GM23248 (cell line): ENCODE data around the gene MYLK. TPM values are rescaled to one million over a fixed set of nuclear protein-coding genes. Genes with fewer than 3 reads are reported as not detected.

Experiments used
- DNase-seq: peaks from one replicate; pipeline ENCODE4 v3.0.0-alpha.2; 2015
- H2AFZ ChIP-seq: fragments of 200-600 bp; sonication (generic); 2 replicates; pipeline ENCODE4 v1.6.1; 2016; ENCODE audit warnings: antibody characterized with exemption
- H3F3A ChIP-seq: fragments of 200-600 bp; sonication (generic); 2 replicates; pipeline ENCODE4 v1.6.1; 2016; ENCODE audit warnings: mild to moderate bottlenecking, antibody characterized with exemption, mixed run types; ENCODE audit not compliant: insufficient read depth
- H3K27ac ChIP-seq: fragments of 200-600 bp; sonication (generic); 2 replicates; pipeline ENCODE4 v1.5.1; 2016; ENCODE audit warnings: mild to moderate bottlenecking
- H3K27me3 ChIP-seq: fragments of 200-600 bp; sonication (generic); replicated peaks from 2 replicates; pipeline ENCODE4 v1.6.1; 2016; ENCODE audit warnings: mild to moderate bottlenecking; ENCODE audit not compliant: insufficient read depth
- H3K36me3 ChIP-seq: fragments of 200-600 bp; sonication (generic); 2 replicates; pipeline ENCODE4 v1.6.1; 2016; ENCODE audit warnings: low read depth, mild to moderate bottlenecking
- H3K4me1 ChIP-seq: fragments of 200-600 bp; sonication (generic); 2 replicates; pipeline ENCODE4 v1.6.1; 2016; ENCODE audit warnings: mild to moderate bottlenecking; ENCODE audit not compliant: insufficient read depth
- H3K4me2 ChIP-seq: fragments of 200-600 bp; sonication (generic); one replicate; pipeline ENCODE4 v1.6.1; 2016; ENCODE audit warnings: mild to moderate bottlenecking; ENCODE audit not compliant: unreplicated experiment
- H3K4me3 ChIP-seq: fragments of 200-600 bp; sonication (generic); 2 replicates; pipeline ENCODE4 v1.5.1; 2016; ENCODE audit warnings: mild to moderate bottlenecking
- H3K79me2 ChIP-seq: fragments of 200-600 bp; sonication (generic); 2 replicates; pipeline ENCODE4 v1.6.1; 2016; ENCODE audit warnings: mild to moderate bottlenecking; ENCODE audit not compliant: insufficient read depth
- H3K9ac ChIP-seq: fragments of 200-600 bp; sonication (generic); 2 replicates; pipeline ENCODE4 v1.6.1; 2016; ENCODE audit warnings: mild to moderate bottlenecking
- H3K9me2 ChIP-seq: fragments of 200-600 bp; sonication (generic); 2 replicates; pipeline ENCODE4 v1.6.1; 2016; ENCODE audit warnings: mixed run types, mild to moderate bottlenecking, moderate library complexity; ENCODE audit not compliant: insufficient read depth
- H3K9me3 ChIP-seq: fragments of 200-600 bp; sonication (generic); one replicate; pipeline ENCODE4 v1.6.1; 2017; ENCODE audit warnings: low read depth
- H4K20me1 ChIP-seq: fragments of 200-600 bp; sonication (generic); 2 replicates; pipeline ENCODE4 v1.6.0; 2016; ENCODE audit not compliant: insufficient read depth
- EZH2 ChIP-seq: fragments of 200-600 bp; sonication (generic); IDR thresholded peaks from 2 replicates; pipeline ENCODE4 v1.6.1; 2018; ENCODE audit warnings: antibody characterized with exemption, mild to moderate bottlenecking; ENCODE audit not compliant: insufficient read depth, poor library complexity, severe bottlenecking
- EZH2phosphoT487 ChIP-seq: fragments of 200-600 bp; sonication (generic); IDR thresholded peaks from 2 replicates; pipeline ENCODE4 v1.6.1; 2018; ENCODE audit warnings: antibody characterized with exemption, moderate library complexity, mild to moderate bottlenecking, low read depth; ENCODE audit not compliant: insufficient read depth
- WGBS, 2 experiments: methylation state at CpG; one replicate each; pipeline ENCODE4 v1.1.6; 2015 to 2017; ENCODE audit warnings: low lambda C conversion rate in 2 of 2, low coverage in 1 of 2; ENCODE audit errors: missing lambda C conversion rate in 2 of 2; 5-methylcytosine and 5-hydroxymethylcytosine counted together
- in situ Hi-C: fragments of 300-500 bp; cut with MboI; formaldehyde crosslinking; loops from 2 replicates; pipeline ENCODE4 v1.15.0; 2020
- polyA plus RNA-seq: library from polyadenylated mRNA; unstranded; fragments of >200 nt; fragmentation: Nextera tagmentation; extraction: Ambion mirVana; gene quantifications from 2 replicates; pipeline ENCODE4 v1.2.1, GENCODE V29; 2016
- total RNA-seq: library from RNA; depleted of rRNA; stranded (reverse); fragments of >200 nt; shearing (Covaris generic); gene quantifications from 2 replicates; pipeline ENCODE4 v1.2.3, GENCODE V29; 2014

MYLK gene
- total and polyA plus RNA-seq, 2 experiments from 2014 or later, result 110 to 174 TPM

DNA sequence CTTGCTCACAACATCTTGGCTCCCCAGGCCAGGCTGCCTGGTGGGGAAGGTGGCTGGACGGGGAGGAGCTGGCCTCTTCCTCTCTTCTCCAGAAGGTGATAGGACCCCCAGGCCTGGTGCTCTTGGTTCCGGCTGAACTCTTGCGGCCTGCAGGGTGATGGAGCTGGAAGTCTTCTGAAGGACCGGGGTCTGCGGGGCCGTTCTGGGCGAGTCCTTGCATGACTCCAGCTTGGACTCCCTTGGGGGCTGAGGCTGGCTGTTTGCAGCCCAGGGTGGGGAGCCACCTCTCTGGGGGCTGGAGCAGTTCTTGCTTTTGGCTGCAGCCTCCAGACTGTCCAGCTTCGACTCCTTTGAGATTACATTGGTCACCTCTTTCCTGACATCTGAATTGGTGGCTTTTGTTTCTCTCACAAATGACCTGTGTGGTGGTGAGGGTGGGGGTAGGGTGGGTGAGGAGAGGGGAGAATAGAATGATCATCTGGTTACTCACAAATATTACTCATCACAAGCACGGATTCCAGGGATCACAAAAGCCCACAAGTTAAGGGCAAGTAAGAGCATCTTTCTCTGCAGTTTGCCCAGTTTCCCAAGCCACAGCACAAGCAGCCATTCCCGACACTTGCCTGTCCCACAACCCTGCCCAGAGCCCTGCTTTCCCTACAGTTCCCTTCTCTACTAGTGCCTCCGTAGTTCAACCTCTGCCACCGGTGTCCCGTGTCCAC lies 150.2 kb downstream of the MYLK start:
- H3K9me2 ChIP-seq, result no peaks in the 10 kb centered on the region
- H3K9me3 ChIP-seq, result no peaks in the 10 kb centered on the region
- H3K27me3 ChIP-seq, result no peaks in the 10 kb centered on the region
- in situ Hi-C loops, result no loop called here
- no peak overlapping the region for H3K4me3 ChIP-seq
- H3K36me3 ChIP-seq, result peaks cover 33% of the 10 kb centered on the region
- H3K79me2 ChIP-seq, result 0 out of 2 replicates have a peak, but pooled peaks cover 13% of the 10 kb centered on the region
- WGBS, 2 experiments, result 59 to 67% methylated on average over 13 of the region's 13 CpGs
- peak overlapping the region; percentile 92 for H3K27ac ChIP-seq
- peaks cover 49% of the 10 kb centered on the region for H3F3A ChIP-seq
- H3K9ac ChIP-seq, result peak overlapping the region; percentile 56
- no peak overlapping the region for H2AFZ ChIP-seq
- no peaks in the 10 kb centered on the region for H4K20me1 ChIP-seq
- peak overlapping the region; percentile 41 for H3K4me2 ChIP-seq
- peaks cover 43% of the 10 kb centered on the region for H3K4me1 ChIP-seq
- peak; percentile 89 for DNase-seq
- TF ChIP-seq EZH2phosphoT487 (no peak), EZH2 (no peak)

DNA sequence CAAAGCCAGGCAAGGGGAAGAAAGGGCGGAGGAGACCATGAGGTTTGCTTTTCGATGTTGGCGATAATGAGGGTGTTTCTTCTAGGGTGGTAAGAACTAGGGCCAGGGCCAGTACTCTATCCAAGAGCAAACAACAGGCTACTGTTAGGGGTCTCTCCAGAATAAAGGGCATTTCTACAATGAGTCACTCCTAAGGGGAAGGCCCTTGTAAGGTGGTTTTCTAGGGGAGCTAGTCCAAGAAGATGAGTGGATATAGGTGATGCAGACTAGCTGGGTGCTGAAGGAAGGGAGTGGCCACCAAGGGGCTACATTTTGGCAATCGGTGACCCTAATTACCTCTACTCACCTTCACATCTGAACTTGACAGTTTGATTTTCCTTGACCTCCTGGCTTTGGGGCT lies 150.8 kb downstream of the MYLK start:
- H3K4me2 ChIP-seq, result no peak overlapping the region

GRCh38 chr3:123732447-123732846 lies 151.7 kb downstream of the MYLK start:
- H3K9me2 ChIP-seq, result no peaks in the 10 kb centered on the region
- no peak overlapping the region for H2AFZ ChIP-seq
- no peaks in the 10 kb centered on the region for H3K27me3 ChIP-seq
- H3K4me2 ChIP-seq, result peak overlapping the region; percentile 18
- H3K9ac ChIP-seq, result no peak overlapping the region
- no peaks in the 10 kb centered on the region for H4K20me1 ChIP-seq
- H3F3A ChIP-seq, result peaks cover 46% of the 10 kb centered on the region
- in situ Hi-C loops, result no loop called here
- H3K36me3 ChIP-seq, result peaks cover 33% of the 10 kb centered on the region
- peaks cover 18% of the 10 kb centered on the region; the same call in 1 of the 2 replicates for H3K79me2 ChIP-seq
- 29 to 37% methylated on average over 3 of the region's 3 CpGs for WGBS, 2 experiments
- H3K4me3 ChIP-seq, result no peak overlapping the region
- no peaks in the 10 kb centered on the region for H3K9me3 ChIP-seq
- H3K4me1 ChIP-seq, result peaks cover 49% of the 10 kb centered on the region
- DNase-seq, result peak; percentile 74
- TF ChIP-seq EZH2, result no peak
- peak overlapping the region; percentile 92 for H3K27ac ChIP-seq

More for the DNA sequence above, 150.8 kb downstream of the MYLK start:
- WGBS, 2 experiments, result 95 to 100% methylated on average over 4 of the region's 4 CpGs
- Histone ChIP-seq H3K36me3 (peaks cover 33% of the 10 kb centered on the region), H3K9me3 (no peaks in the 10 kb centered on the region), H3K27me3 (no peaks in the 10 kb centered on the region), H3F3A (peaks cover 47% of the 10 kb centered on the region), H3K27ac (peak overlapping the region; percentile 92), H2AFZ (no peak overlapping the region), H3K9ac (0 out of 2 replicates have a peak overlapping the region, but pooled peaks have one; percentile 2), H3K4me1 (peaks cover 40% of the 10 kb centered on the region), H3K9me2 (no peaks in the 10 kb centered on the region), H3K4me3 (no peak overlapping the region), H4K20me1 (no peaks in the 10 kb centered on the region), H3K79me2 (peaks cover 18% of the 10 kb centered on the region; the same call in 1 of the 2 replicates)
- in situ Hi-C loops, result no loop called here
- no peak for DNase-seq
- TF ChIP-seq EZH2phosphoT487, result no peak
- TF ChIP-seq EZH2, result no peak

- H3K79me2 ChIP-seq, result peaks cover 18% of the 10 kb centered on the region; the same call in 1 of the 2 replicates
- no peaks in the 10 kb centered on the region for H4K20me1 ChIP-seq
- H3K4me2 ChIP-seq, result no peak overlapping the region
- TF ChIP-seq EZH2phosphoT487 (no peak), EZH2 (no peak)
- no peak overlapping the region for H3K27ac ChIP-seq
- H3K27me3 ChIP-seq, result no peaks in the 10 kb centered on the region
- 98% methylated on average over 4 of the region's 4 CpGs for WGBS, 2 experiments
- DNase-seq, result no peak
- H3K9me2 ChIP-seq, result no peaks in the 10 kb centered on the region
- H2AFZ ChIP-seq, result no peak overlapping the region
- H3K36me3 ChIP-seq, result peaks cover 22% of the 10 kb centered on the region
- no peak overlapping the region for H3K9ac ChIP-seq
- in situ Hi-C loops, result no loop called here
- H3K4me1 ChIP-seq, result peaks cover 51% of the 10 kb centered on the region
- no peak overlapping the region for H3K4me3 ChIP-seq
- no peaks in the 10 kb centered on the region for H3K9me3 ChIP-seq
- peaks cover 56% of the 10 kb centered on the region for H3F3A ChIP-seq
These were observed 153.3 kb downstream of the MYLK start for GRCh38 chr3:123730829-123731228.
